ENCODE measurements around the gene AKAP13.

DNA sequence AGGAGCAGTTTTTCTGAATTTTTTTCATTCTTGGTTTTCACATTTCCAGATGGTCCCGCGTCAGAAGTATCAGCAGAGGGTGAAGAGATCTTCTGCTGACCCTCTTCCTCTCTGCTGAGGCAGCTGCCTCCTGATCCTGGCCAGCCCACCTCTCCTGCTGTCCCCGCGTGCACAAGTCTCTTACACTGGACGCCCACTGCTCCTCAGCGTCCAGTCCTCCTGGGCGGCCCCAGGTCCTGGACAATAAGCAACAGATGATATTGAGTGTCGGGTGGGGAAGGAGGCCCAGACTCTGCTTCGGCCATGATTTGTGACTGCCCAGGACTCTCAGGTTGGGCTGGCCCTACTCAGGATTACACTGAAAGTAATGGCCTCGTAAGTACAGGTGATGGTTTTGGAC, 364.2 kb downstream of the AKAP13 start:
- no peak for TF ChIP-seq POLR2A (IDR thresholded peaks at IDR 0.05)
- TF ChIP-seq, protein P1, sequence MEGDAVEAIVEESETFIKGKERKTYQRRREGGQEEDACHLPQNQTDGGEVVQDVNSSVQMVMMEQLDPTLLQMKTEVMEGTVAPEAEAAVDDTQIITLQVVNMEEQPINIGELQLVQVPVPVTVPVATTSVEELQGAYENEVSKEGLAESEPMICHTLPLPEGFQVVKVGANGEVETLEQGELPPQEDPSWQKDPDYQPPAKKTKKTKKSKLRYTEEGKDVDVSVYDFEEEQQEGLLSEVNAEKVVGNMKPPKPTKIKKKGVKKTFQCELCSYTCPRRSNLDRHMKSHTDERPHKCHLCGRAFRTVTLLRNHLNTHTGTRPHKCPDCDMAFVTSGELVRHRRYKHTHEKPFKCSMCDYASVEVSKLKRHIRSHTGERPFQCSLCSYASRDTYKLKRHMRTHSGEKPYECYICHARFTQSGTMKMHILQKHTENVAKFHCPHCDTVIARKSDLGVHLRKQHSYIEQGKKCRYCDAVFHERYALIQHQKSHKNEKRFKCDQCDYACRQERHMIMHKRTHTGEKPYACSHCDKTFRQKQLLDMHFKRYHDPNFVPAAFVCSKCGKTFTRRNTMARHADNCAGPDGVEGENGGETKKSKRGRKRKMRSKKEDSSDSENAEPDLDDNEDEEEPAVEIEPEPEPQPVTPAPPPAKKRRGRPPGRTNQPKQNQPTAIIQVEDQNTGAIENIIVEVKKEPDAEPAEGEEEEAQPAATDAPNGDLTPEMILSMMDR (IDR thresholded peaks at IDR 0.05) = no peak
